HG02885 (cell line): Measurements from ENCODE around the gene CADM4.
"Not testable (repeated sequence)": the region's sequence is repeated elsewhere in the genome, so short reads cannot be mapped to it uniquely, and the experiment has no call there.

Source experiments
- ATAC-seq: cut with Tn5 transposase; IDR thresholded peaks from one replicate; pipeline ENCODE4 v1.9.1; 2021; ENCODE audit warnings: mild to moderate bottlenecking; ENCODE audit not compliant: unreplicated experiment, poor library complexity

CADM4 gene

DNA sequence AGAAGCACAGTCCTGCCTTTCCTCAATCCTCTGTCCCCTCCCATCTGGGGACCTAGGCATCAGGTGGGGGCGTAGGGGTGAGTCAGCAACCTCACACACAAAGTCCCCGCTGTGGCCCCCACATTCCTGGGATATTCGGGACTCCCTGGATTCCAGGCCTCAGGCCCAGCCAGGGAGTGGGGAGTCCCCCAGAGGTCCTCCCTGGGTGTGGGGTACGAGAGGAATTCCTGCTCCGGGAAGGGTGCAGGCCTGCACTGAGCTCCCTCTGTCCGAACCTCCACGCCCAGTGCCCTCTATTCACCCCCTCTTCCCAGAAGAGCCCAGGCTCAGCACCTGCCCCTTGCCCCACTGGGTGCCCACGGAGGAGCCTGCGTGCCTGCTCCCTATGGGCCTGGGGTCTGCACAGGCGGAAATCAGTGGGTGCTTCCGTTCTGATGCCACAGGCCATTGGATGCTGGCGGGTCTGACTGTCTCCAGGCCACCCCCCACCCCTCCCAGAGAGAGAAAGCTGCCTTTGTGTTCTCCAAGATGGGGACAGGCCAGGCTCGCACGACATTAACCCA is 3.4 kb downstream of the CADM4 start:
- no peak for ATAC-seq

- not testable (repeated sequence) for ATAC-seq
Measured at GRCh38 chr19:43635561-43635940, 4.1 kb downstream of the CADM4 start.

DNA sequence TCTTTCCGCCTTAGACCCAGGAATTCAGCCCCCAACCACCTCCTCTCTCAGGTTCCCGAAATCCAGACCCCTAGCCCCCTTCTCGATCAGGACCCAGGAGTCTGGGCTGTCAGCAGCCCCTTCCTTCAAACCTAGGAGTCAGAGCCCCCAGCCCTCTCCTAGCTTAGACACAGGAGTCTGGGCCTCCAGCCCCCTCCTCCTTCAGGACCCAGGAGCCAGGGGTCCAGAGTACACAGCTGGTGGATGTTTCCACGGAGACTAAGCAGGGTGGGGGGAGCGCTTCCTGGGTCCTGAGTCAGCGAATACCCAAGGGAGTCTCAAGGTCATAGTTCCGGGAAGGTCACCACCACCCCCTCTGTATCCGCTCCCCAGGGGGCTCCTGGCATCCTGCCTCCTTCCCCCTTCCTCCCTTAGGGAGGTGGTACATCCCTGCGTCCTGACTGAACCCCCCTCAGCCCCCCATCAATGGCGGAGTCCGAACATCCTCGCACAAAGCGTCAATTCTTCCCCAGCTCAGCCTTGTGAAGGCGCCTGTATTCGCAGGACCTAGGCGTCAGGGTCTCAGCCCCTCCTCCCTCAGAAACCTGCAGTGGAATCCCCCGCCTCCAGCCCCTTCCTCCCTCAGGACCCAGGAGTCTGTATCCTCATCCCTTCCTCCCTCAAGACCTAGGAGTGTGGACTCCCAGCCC is 4.6 kb downstream of the CADM4 start:
- no peak for ATAC-seq

- no peak for ATAC-seq
Measured at GRCh38 chr19:43634506-43634871, 5.2 kb downstream of the CADM4 start.

DNA sequence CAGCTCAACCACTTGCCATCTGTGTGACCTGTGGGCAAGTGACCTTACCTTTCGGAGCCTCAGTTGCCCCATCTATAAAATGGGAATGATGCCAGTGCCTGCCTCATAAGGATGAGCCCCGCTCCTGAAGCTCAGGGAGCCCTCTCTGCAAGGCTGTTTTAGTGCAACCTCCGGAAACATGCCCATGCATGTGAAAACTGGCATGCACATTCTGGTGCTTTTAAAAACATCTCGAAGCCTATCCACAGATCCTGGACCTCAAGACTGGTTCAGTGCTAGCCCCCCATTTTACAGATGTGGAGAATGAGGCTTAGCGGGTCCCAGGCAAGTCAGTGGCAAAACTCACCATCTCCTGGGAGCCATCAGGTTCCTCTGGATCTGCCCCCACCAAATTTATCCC is 5.6 kb downstream of the CADM4 start:
- no peak for ATAC-seq

- ATAC-seq, result no peak
Measured at GRCh38 chr19:43633520-43633919, 6.1 kb downstream of the CADM4 start.

- ATAC-seq, result no peak
Measured at GRCh38 chr19:43631491-43631890, 8.2 kb downstream of the CADM4 start.

DNA sequence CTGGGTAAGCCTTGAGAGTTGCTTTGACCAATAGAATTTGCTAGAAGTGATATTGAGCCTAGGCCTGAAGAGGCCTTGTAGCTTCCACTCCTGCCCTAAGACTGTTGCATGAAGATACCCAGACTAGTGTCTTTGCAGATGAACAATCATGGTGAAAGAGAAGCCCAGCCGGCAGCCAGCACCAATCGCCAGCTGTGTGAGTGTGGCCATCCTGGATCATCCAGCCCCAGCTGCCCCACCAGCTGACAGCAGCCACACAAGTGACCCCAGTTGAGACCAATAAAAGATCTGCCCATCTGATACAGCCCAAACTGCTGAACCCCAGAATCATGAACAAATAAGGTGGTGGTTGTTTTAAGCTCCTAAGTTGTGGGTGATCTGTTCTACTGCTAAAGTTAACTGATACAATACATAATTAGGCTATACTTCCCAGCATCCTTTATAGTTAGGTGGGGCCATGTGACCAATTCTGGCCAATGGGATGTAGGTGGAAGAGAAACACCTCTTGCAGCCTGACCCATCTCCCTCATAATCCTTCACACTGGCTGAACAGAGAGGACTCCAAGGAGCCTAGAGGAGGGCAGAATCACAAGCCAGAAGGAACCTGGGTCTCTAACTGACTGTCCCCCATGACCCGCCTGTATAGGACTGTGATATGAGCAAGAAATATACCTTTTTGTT is 10.9 kb downstream of the CADM4 start:
- no peak for ATAC-seq

DNA sequence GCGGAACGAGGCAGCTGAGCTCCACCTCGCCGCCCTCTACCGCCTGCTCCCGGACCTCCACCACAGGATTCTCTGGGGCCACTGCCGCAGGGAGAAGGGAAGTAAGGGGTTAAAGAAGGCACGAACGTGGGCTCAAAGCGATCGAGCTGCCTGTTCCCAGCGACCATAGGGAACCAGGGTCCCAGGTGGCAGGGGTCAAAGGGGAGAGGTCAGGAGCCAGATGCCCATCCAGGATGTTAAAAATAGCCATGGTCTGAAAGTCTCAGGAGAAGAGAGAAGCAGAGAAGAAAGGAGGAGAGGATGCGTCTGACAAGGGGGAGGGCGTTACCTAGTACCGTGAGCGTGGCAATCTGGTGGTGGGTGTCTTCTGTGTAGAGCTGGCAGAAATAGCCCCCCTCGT is 12.8 kb downstream of the CADM4 start:
- ATAC-seq, result no peak

DNA sequence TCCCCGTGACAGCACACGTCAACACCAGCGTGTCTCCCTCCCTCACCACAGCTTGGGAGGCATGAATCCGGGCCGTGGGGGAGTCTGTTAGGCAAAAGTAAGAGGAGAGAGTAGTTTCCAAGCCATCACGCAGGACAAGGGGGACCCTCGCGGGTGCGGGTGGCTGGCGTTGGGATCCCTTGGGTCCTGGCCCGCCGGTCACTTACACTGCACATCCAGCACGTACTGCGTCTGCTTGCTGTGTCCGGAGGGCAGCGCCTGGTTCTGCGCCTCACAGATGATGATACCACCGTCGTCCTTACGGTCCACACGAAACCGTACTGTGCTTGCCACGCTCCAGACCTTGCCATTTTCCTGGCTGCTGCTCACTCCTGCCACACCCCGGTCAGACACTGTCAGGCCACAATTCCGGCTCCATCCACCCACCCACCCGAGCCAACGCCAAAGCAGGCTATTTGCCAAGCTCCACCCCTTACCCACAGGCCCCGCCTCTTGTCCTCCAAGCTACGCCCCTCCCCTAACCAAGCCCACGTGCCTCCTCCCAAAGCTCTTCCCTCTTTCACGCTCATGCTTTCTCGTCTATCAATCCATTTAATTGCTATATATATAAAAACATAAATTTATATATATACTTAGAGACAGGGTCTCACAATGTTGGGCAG is 13.6 kb downstream of the CADM4 start:
- no peak for ATAC-seq

- no peak for ATAC-seq
Measured at GRCh38 chr19:43624933-43625332, 14.7 kb downstream of the CADM4 start.

DNA sequence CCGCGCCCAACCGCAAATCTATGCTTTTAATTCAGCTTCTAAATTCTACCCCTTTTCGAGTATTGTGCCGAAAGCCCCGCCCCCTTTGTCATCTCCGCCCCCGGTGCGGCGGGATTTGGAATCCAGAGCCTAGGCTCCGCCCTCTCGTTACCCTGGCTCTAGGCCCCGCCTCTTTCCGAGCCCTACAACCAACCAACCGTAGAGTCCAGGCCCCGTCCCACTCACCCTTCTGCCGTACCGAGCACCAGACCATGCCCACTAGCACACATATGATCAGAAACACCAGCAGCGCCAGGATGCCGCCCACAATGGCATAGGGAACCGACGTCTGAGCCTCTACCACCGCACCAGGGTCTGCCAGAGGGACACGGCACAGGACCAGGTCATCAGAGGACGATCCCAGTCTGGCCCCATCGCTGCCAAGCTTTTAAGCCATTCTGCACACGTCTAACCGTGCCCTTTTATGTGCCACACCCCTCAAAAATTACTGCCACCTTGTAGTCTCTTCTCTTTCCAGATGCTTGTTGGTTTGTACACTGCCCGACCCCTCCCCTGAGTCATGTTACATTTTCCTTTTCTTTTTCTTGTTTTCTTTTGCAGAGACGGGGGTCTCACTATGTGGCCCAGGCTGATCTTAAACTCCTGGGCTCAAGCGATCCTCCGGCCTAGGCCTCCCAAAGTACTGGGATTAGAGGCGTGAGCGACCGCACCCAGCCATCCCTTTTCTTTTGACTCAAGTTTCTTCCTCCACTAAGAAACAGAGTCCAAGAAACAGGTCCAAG is 15.6 kb downstream of the CADM4 start:
- ATAC-seq, result no peak

GRCh38 chr19:43622956-43623355 is 16.7 kb downstream of the CADM4 start:
- ATAC-seq, result no peak

- ATAC-seq, result no peak
Measured at GRCh38 chr19:43622070-43622469, 17.6 kb downstream of the CADM4 start.

DNA sequence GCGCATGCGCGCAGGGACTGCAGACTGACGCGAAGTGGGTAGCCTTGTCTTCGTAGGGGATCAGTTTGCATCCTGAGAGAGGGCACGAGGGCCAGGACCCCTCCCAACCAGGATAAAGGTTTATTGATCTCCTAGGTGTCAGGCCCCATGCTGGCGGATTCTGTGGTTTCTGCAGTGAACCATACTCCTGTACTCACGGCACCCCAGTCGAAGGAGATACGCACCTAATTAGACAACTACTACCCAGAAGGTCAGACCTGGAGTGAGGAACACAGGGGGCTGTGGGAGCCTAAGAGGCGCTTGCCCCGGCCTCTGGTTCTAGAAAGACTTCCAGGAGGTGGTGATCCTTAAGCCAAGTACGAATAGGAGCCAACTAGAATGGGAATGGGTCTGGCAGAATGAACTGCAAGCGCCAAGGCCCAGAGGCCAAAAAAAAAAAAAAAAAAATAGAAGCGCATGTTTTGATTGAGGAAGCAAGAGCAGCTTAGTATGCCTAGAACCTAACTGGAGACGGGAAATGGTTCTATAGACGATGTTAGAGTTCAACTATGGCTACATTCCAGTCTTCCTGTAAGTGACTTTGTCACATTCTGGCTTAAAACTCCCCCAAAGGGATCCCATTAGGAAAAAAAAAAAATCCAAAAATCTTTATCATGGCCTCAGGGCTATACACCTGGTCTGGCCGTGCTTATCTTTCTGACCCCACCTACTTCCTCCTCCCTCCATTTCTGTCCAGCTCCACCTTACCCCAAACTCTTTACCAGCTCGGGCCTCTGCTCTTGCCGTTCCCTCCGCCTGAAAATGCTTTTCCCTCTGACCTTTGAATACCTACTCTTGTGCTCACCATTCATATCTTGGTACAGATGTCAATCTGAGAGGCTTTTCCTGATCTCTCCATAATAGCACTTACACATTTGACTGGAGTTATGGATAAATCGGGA is 19.3 kb downstream of the CADM4 start:
- no peak for ATAC-seq

DNA sequence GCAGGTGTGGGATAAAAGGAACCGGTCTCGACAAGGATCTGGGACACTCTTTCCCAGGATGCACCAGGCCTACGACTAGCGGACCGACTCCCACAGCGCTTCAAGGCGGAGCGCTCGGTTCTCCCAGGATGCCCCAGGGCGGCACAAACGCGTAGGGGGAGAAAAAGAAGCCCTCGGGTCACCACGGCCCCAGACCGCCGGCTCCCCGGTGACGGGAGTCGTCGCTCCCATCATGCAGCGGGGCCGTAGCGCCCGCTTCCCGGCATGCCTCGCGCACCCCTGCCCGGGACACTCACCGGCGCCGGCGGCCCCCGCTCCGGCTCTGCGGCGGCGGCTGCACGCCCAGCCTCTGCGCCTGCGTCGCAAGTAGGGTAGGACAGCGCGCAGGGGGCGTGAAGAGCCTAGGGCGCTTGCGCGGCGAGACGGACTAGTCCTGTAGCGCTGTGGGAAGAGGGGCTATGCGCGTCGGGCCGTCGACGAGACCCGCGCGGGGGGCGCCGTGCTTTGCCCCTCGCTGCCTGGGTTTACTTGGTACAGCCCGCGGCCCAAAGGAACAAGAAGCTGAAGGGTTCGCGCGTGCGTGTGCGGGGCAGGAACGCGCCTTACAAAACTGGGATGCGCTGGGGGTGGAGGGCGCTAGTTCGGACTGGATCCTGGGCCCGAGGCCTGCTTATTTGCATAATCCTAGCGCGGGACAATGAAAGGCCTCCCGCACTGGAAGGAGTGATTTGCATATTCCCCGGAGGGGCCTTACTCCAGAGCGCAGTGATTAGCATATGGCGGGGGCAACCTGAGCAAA is 20.2 kb downstream of the CADM4 start, which contains the start of gene ZNF428:
TSS of gene ZNF428 (minus strand) at position 368 of the 799 bp plus-strand sequence. CDS start 5,325 bp downstream, outside the sequence.
- ATAC-seq, result peak; percentile 82

GRCh38 chr19:43618921-43619261 is 20.8 kb downstream of the CADM4 start:
- peak; percentile 39 for ATAC-seq

GRCh38 chr19:43616954-43617353 is 22.7 kb downstream of the CADM4 start:
- ATAC-seq, result no peak

DNA sequence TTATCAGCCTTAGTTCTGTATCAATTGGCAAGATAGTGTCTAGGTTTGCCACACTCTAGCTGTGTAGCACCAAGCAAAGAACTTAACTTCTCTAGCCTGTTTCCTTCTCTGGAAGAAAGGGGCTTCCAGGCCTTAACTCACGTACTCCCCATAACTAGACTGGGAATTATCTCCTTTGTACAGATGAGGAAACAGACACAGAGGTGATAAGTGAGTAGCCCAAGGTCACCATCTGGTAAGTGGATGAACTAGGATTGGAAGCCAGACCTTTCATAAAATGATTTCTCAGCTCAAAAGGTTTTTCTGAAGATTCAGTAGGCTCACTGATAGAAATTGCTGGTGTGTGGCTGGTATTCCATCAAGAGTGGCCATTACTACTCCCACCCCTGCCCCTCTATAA is 23.3 kb downstream of the CADM4 start:
- ATAC-seq, result no peak
